Gastrocnemius medialis (tissue), 4 donors: Measurements from ENCODE around the gene MTCP1.

Experiments
- CTCF ChIP-seq, 5 experiments: fragments of 450-650 bp in 3 of 5; fragments of 200-600 bp in 2 of 5; sonication (generic) in 2 of 5; IDR thresholded peaks in 4 of 5; conservative IDR thresholded peaks in 1 of 5; 1 replicate in 4 of 5; 2 replicates in 1 of 5; pipeline ENCODE4 v1.5.1; 2016 to 2019; ENCODE audit warnings: antibody characterized with exemption in 5 of 5, mild to moderate bottlenecking in 3 of 5, moderate library complexity in 3 of 5
- POLR2A ChIP-seq, 2 donors: fragments of 450-650 bp; IDR thresholded peaks; one replicate each; pipeline ENCODE4 v1.6.1; 2017; ENCODE audit warnings: antibody characterized with exemption in 2 of 2, mild to moderate bottlenecking in 2 of 2, moderate library complexity in 2 of 2

GRCh38 chrX:155053656-155054055 lies 17.3 kb downstream of the MTCP1 start:
- TF ChIP-seq POLR2A (IDR thresholded peaks at IDR 0.05) (no peak), CTCF (IDR thresholded peaks at IDR 0.05 in 4 of 5, conservative IDR thresholded peaks at IDR 0.05 in 1 of 5) (no peak)
